Measurements from ENCODE around the gene MYLK4.
"Not testable (repeated sequence)": the region's sequence is repeated elsewhere in the genome, so short reads cannot be mapped to it uniquely, and the experiment has no call there.

MYLK4 gene

GRCh38 chr6:2780102-2780737 lies 29.5 kb upstream of the MYLK4 start:
- DNase-seq (ENCODE audit: low read depth in 2 of 3, low spot score in 2 of 3) = no peak

GRCh38 chr6:2777249-2777648 lies 26.5 kb upstream of the MYLK4 start:
- no peak for DNase-seq (ENCODE audit: low read depth in 2 of 3, low spot score in 2 of 3)

DNA sequence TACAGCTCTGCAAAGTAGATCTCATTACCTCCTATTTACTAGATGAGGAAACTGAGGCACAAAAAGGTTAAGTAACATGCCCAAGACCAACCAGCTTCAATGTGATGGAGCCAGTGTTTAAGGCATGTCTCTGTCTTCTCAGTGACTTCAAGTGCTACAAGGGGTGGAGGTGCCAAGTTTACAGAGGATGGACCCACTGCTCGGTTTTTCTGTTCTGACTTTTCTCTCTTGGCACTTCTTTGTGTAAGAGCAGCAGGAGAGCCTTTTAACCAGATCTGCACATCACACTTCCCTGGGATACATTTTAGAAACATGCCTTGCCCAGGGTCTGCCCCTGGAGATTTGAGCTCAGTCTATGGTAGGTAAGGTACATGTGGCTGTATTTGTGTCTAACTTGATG lies 24.3 kb upstream of the MYLK4 start:
- DNase-seq (ENCODE audit: low read depth in 2 of 3, low spot score in 2 of 3) = no peak

GRCh38 chr6:2773449-2773848 lies 22.7 kb upstream of the MYLK4 start:
- DNase-seq (ENCODE audit: low read depth in 2 of 3, low spot score in 2 of 3) = no peak

GRCh38 chr6:2772840-2773239 lies 22.1 kb upstream of the MYLK4 start:
- no peak for DNase-seq (ENCODE audit: low read depth in 2 of 3, low spot score in 2 of 3)

DNA sequence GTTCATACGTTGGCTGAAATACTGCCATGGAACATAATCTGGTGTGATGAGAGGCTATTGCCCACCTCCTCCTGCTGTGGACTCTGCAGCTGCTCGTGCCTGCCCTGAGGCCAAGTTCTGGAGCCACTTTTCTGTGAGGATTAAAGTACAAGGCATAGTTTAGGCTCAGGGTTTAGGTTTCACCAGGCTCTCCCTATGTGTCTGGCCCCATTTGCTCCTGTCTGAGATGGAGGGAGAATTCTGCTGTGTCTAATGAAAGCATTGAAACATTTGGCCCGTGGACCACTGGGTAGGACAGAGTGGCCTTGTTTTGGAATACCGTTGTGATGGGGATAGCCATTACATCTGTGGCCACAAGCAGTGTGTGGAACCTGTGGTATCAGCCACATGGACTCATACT lies 20.4 kb upstream of the MYLK4 start:
- no peak for DNase-seq (ENCODE audit: low read depth in 2 of 3, low spot score in 2 of 3)

GRCh38 chr6:2770171-2770570 lies 19.4 kb upstream of the MYLK4 start:
- DNase-seq (ENCODE audit: low read depth in 2 of 3, low spot score in 2 of 3) = no peak

GRCh38 chr6:2768696-2769095 lies 18.0 kb upstream of the MYLK4 start:
- DNase-seq (ENCODE audit: low read depth in 2 of 3, low spot score in 2 of 3) = no peak

DNA sequence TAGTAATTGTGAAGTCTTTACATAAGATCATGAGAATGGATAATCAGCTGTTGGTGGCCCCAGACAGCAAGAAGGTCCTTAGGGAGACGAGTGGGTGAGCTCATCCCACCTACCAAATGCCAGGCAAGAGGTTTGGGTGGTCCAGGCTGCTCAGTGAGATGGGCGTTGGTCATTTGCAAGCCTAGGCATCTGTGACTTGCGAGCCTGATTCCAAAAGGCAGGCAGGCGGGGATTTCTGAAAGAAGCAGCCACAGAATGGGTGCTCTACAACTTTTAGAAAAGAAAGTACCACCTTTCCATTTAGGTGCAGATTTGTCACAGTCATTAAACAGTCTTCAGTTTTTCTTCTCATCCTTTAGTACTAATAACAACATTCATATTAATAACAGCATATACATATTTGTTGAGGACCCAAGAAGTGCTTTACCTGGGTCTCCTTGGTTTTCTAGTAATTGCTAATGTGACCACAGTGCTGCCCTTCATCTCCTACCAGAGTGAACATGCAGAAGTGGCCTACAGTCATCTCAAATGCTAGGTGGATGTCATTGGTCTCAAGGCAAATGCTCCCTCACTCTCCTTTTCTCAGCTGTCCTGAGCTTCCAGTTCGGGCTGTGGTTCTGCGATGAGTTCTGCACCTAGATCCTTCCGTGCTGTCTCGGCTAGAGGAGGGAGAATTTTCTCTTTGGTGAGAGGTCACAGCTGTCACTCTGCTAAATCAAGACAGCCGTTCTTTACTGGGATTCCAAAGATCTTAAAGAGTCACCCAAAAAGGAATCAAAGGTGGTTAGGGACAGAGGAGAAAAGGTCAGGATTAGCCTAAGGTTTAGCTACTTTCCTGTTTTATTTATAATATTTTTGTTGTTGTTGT lies 17.2 kb upstream of the MYLK4 start:
- DNase-seq (ENCODE audit: low read depth in 2 of 3, low spot score in 2 of 3) = no peak

DNA sequence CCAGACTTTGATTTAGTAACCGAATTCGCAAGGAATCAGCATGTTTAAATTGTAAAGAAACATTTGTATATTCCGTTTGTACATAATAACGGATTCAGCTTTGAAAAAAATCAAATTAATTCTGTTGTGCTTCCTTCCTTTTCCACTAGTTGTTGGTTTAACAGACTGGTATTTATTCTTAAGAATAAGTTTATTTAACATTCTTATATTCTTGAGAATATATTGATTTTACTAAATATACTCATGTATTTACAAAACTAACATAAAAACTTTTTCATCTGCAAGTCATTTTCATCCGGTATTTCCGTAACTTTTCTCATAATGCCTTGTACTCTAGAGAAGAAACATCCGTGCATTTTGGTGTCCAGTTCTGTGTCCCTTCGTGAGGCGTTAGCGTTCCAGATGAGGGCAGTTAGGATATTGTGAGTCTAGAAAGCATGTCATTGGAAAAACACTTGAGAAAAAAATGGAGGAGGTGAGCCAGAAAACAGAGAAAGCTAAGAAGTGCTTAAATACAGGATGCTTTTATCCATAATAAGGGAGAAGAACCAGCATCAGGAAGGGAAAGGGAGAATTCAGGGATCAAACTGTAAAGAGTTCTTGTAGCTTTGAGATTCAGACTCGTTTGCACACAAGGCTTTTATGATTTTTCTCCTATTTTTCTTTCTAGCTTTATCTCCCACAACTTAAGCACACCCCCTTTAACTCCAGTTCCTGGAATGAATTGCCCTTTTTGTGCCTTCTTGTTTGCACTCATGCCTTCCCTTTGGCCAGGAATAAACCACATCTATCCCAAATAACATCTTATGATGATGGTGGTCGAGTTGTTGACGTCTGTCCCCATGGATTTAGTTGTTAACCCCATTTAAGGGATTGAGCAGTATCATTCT lies 16.3 kb upstream of the MYLK4 start:
- DNase-seq (ENCODE audit: low read depth in 2 of 3, low spot score in 2 of 3) = no peak

- peak; percentile 20 to 31 (median 20) for DNase-seq (ENCODE audit: low read depth in 2 of 3, low spot score in 2 of 3)
These were observed 15.4 kb upstream of the MYLK4 start for GRCh38 chr6:2765896-2766766.

DNA sequence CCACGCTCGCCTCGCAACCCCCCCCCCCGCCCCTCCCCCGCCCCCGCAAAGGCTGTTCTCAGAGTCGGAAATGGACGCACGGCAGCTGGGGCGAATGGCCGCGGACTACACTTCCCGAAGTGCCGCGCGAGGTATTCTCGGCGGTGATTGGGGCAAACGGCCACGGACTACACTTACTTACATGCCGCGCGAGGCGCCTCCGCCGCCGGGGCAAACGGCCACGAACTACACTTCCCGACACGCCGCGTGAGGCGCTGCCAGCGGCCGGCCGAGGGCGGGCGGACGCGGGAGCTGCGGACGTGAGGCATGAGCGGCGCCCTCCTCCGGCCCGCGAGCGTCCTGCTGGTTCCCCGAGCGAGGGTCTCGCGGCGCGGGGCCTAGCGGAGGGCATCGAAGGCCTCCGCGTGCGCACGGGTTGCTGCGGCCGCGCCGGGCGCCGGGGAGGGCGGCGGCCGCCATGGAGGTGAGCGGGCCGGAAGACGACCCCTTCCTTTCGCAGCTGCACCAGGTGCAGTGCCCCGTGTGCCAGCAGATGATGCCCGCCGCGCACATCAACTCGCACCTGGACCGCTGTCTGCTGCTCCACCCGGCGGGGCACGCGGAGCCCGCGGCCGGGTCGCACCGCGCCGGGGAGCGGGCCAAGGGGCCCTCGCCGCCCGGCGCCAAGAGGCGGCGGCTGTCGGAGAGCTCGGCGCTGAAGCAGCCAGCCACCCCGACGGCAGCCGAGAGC lies 14.6 kb upstream of the MYLK4 start, which contains the start of gene WRNIP1:
WRNIP1 (plus strand) TSS at position 228 of the 730 bp plus-strand sequence; CDS start at position 458, 230 bp downstream.
- DNase-seq (ENCODE audit: low read depth in 2 of 3, low spot score in 2 of 3) = peak; percentile 82 to 95 (median 82)

- peak in 1 of 3 experiments; percentile 19 for DNase-seq (ENCODE audit: low read depth in 2 of 3, low spot score in 2 of 3)
These were observed 14.0 kb upstream of the MYLK4 start for GRCh38 chr6:2764610-2765165.

GRCh38 chr6:2763876-2764540 lies 13.3 kb upstream of the MYLK4 start:
- no peak for DNase-seq (ENCODE audit: low read depth in 2 of 3, low spot score in 2 of 3)

GRCh38 chr6:2763345-2763841 lies 12.7 kb upstream of the MYLK4 start:
- no peak for DNase-seq (ENCODE audit: low read depth in 2 of 3, low spot score in 2 of 3)

GRCh38 chr6:2762868-2763267 lies 12.1 kb upstream of the MYLK4 start:
- DNase-seq (ENCODE audit: low read depth in 2 of 3, low spot score in 2 of 3) = not testable (repeated sequence)

DNA sequence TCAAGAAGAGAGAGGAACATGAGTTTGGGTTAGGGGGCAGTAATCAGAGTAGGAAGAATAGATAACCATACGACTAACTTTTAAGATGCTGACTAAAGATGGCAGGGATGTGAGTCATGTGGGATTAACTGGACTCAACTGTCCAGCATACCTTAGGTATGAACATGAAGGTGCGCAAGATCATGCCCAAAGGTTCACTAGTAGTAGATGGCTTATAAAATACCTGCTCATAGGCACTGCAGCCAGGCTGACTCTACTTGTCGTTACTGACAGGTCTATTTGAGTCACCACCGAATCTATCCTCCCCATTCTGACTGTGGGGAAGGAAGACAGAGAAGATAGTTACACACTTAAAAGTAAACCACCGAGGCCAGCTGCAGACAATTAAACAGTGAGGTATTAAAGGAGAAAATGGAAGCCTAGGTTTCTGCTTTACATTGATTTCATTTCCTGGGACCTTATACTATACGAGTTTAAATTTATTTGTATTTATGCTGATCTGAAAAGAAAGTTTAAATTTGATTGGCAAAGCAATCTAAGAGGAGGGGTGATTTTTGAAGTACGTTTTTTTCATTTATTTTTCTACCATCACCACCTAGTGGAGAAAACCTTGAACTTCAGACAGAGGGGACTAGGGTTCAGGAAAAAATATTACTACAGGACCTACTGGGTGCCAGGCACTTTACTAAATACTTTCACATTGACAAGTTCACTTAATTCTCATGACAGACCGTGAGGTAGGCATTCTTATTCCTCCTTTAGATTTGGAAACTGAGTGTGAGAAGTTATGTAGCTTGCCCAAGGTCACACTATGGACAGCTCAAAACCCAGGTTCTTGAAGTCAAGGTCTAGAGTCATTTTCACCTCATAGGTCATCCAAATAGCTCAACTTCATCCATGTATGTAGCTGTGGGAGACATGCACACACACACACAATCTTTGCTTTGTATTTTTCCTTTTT lies 10.4 kb upstream of the MYLK4 start:
- DNase-seq (ENCODE audit: low read depth in 2 of 3, low spot score in 2 of 3) = no peak

DNA sequence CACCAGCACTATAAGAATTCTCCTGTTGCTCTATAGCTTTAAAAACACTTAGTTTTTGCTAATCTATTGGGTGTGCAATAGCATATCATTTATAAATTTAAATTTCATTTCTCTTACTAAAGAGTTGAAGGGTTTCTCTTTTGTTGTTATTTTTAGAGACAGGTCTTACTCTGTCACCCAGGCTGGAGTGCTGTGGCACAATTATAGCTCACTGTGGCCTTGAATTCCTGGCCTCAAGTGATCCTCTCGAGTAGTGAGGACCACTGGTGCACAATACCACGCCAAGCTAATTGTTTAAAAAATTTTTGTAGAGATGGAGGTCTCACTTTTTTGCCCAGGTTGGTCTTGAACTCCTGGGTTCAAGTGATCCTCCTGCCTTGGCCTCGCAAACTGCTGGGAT lies 8.3 kb upstream of the MYLK4 start:
- DNase-seq (ENCODE audit: low read depth in 2 of 3, low spot score in 2 of 3) = no peak
